Naive thymus-derived CD8-positive, alpha-beta T cell (primary cell): ENCODE measurements around the gene IL27RA. TPM values are rescaled to one million over a fixed set of nuclear protein-coding genes. Genes with fewer than 3 reads are reported as not detected.
A peak's percentile ranks its signal among the peaks of the same experiment; 100 is the strongest.

ENCODE experiments used
- ATAC-seq, 2 donors: fragments of 150-1000 bp; cut with Tn5 transposase in 1 of 2; sonication (Bioruptor Pico), chemical (Tn5 transposase) in 1 of 2; 1 replicate in 1 of 2; 2 replicates in 1 of 2; pipeline ENCODE4 v1.10.0; 2021; ENCODE audit warnings: mild to moderate bottlenecking in 2 of 2, moderate library complexity in 2 of 2
- POLR2A ChIA-PET: fragments of 350-600 bp; sonication (Branson Sonifier 250); formaldehyde crosslinking; loops from one replicate; lab custom pipeline; 2021; ENCODE audit warnings: antibody characterized with exemption; lab: Charles Lee
- DNase-seq, 10 donors: peaks; one replicate each; pipeline versions ENCODE4 v3.0.0 to v3.0.0-alpha.2; 2020 to 2022
- H3K27ac Mint-ChIP-seq, 10 donors: one replicate each; pipeline ENCODE4 v1.8.0; 2020 to 2022; ENCODE audit warnings: mild to moderate bottlenecking in 10 of 10, mixed read lengths in 10 of 10, moderate library complexity in 4 of 10, inconsistent platforms in 1 of 10
- H3K27me3 Mint-ChIP-seq, 5 donors: one replicate each; pipeline ENCODE4 v1.8.0; 2021 to 2022; ENCODE audit warnings: mixed read lengths in 5 of 5
- H3K36me3 Mint-ChIP-seq, 3 donors: one replicate each; pipeline ENCODE4 v1.8.0; 2020 to 2022; ENCODE audit warnings: mixed read lengths in 3 of 3, mild to moderate bottlenecking in 2 of 3, inconsistent platforms in 1 of 3
- H3K4me1 Mint-ChIP-seq, 4 donors: one replicate each; pipeline ENCODE4 v1.8.0; 2021 to 2022; ENCODE audit warnings: mixed read lengths in 4 of 4
- H3K4me3 Mint-ChIP-seq, 10 donors: one replicate each; pipeline ENCODE4 v1.8.0; 2020 to 2022; ENCODE audit warnings: mild to moderate bottlenecking in 10 of 10, mixed read lengths in 10 of 10, moderate library complexity in 6 of 10, inconsistent platforms in 1 of 10
- H3K9me3 Mint-ChIP-seq, 9 donors: one replicate each; pipeline ENCODE4 v1.8.0; 2020 to 2022; ENCODE audit warnings: mixed read lengths in 9 of 9, mild to moderate bottlenecking in 3 of 9, inconsistent platforms in 1 of 9, moderate library complexity in 1 of 9
- polyA plus RNA-seq, 3 donors: library from polyadenylated mRNA; unstranded; fragments of 300-500 nt; fragmentation: Illumina TruSeq; gene quantifications; one replicate each; pipeline ENCODE4 v1.2.3, GENCODE V29; 2021
- total RNA-seq, 8 experiments: library from RNA in 2 of 8; stranded (reverse) in 2 of 8; gene quantifications; one replicate each; pipeline ENCODE4 v1.2.3 and lab custom pipeline; 2021 to 2026

The IL27RA gene
- total and polyA plus RNA-seq, 5 experiments from 2014 or later = 54.2 to 91.2 (median 54.7) TPM

- no peak for DNase-seq
- POLR2A ChIA-PET = interaction anchor here (0.8 kb wide), 1 partner anchor 259 kb away, joined by 3 read pairs; the partner anchor contains the start of gene ZSWIM4
- Mint-ChIP-seq H3K4me1 (peaks cover 10 to 25% (median 19%) of the 10 kb centered on the region in 4 donors), H3K4me3 (no peak overlapping the region), H3K27me3 (peaks cover 9 to 20% (median 12%) of the 10 kb centered on the region in 5 donors), H3K9me3 (peaks cover 0 to 2% (median 0%) of the 10 kb centered on the region in 9 donors), H3K27ac (peak overlapping the region in 7 of 10 donors; percentile 40 to 84 (median 60)), H3K36me3 (peaks cover 0 to 50% (median 19%) of the 10 kb centered on the region in 3 donors)
- no peak for ATAC-seq
These were observed 22.5 kb downstream of the IL27RA start for GRCh38 chr19:14054099-14054498.

DNA sequence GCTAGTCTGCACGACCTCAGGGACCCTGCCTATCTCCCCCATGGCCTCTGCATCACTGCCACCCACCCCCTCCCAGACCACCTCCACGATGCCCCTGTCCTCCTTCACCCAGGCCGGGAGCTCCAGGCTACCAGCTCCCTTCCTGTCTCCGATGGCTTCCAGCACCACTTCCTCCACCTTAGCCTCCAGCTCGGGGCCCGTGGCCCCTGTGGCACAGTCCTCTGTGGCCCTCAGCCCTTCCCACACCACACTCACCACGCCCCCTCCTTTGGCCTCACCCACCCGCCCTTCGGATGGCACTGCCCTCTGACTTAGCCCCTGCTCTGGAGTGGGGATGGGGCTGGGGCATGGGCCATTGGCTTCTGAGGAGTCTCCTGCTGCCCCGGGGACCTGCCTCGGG lies 23.2 kb downstream of the IL27RA start:
- H3K9me3 Mint-ChIP-seq = peaks cover 0 to 2% (median 0%) of the 10 kb centered on the region in 9 donors
- ATAC-seq (peak in 1 of 2 donors; percentile 11), DNase-seq (no peak)
- peaks cover 9 to 24% (median 16%) of the 10 kb centered on the region in 5 donors for H3K27me3 Mint-ChIP-seq
- H3K27ac Mint-ChIP-seq = no peak overlapping the region
- POLR2A ChIA-PET = interaction anchor here (0.6 to 0.8 kb wide), 2 partner anchors 176 to 260 kb away, joined by 3 read pairs; partner anchors contain the start of gene ZSWIM4
- H3K36me3 Mint-ChIP-seq = peaks cover 0 to 45% (median 19%) of the 10 kb centered on the region in 3 donors
- H3K4me1 Mint-ChIP-seq = peaks cover 10 to 27% (median 19%) of the 10 kb centered on the region in 4 donors
- H3K4me3 Mint-ChIP-seq = no peak overlapping the region

- peaks cover 10 to 28% (median 20%) of the 10 kb centered on the region in 4 donors for H3K4me1 Mint-ChIP-seq
- POLR2A ChIA-PET = interaction anchor here (0.7 kb wide), 1 partner anchor 10 kb away, joined by 3 read pairs; no protein-coding TSS in a partner anchor
- H3K9me3 Mint-ChIP-seq = peaks cover 0 to 2% (median 0%) of the 10 kb centered on the region in 9 donors
- H3K27ac Mint-ChIP-seq = peak overlapping the region in 3 of 10 donors; percentile 26 to 68 (median 37)
- DNase-seq (no peak), ATAC-seq (no peak)
- peaks cover 0 to 38% (median 17%) of the 10 kb centered on the region in 3 donors for H3K36me3 Mint-ChIP-seq
- H3K4me3 Mint-ChIP-seq = no peak overlapping the region
- peaks cover 14 to 30% (median 18%) of the 10 kb centered on the region in 5 donors for H3K27me3 Mint-ChIP-seq
These were observed 23.8 kb downstream of the IL27RA start for GRCh38 chr19:14055396-14055795.

GRCh38 chr19:14056069-14056666 lies 24.6 kb downstream of the IL27RA start:
- H3K27me3 Mint-ChIP-seq = peaks cover 16 to 38% (median 21%) of the 10 kb centered on the region in 5 donors
- H3K4me1 Mint-ChIP-seq = peaks cover 10 to 28% (median 20%) of the 10 kb centered on the region in 4 donors
- peaks cover 0 to 30% (median 16%) of the 10 kb centered on the region in 3 donors for H3K36me3 Mint-ChIP-seq
- peak overlapping the region in 1 of 10 donors; percentile 3 for H3K4me3 Mint-ChIP-seq
- ATAC-seq = no peak
- POLR2A ChIA-PET = interaction anchor here (0.7 to 1.1 kb wide), 2 partner anchors 10 to 25 kb away, joined by 3 to 4 read pairs; partner anchors contain the start of gene IL27RA
- H3K9me3 Mint-ChIP-seq = peaks cover 0 to 2% (median 0%) of the 10 kb centered on the region in 9 donors
- H3K27ac Mint-ChIP-seq = no peak overlapping the region
- no peak for DNase-seq

DNA sequence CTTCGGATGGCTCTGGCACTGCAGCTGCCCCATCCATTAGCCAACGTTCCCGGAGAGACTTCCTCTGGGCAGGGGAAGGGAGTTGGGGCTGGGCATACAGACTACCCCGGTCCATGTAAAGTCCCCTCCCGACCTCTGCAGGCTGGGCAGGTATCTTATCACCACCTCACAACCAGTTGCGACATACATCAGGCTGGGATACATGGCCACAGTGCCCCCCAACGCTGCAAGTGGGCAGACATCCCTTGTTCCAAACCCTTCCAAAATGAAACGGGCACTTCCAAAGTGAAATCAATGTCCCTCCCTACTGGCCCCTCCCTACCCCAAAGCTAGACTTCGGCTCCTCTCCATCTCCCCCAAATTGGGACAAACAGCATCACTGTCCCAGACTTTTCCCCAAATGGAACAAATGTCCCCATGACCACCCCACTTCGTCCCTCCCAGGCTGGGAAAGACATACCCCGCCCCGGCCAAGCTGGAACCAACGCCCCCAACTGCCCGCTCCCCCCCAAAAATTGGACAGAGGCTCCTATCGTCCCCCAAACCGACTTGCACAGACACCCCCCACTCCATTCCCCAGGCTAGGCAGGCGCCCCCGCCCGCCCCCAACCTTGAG lies 25.3 kb downstream of the IL27RA start:
- no peak for ATAC-seq
- DNase-seq = no peak
- Mint-ChIP-seq H3K4me3 (peak overlapping the region; percentile 14 to 69 (median 51)), H3K27ac (peak overlapping the region in 1 of 10 donors; percentile 68), H3K9me3 (peaks cover 0 to 2% (median 0%) of the 10 kb centered on the region in 9 donors), H3K4me1 (peaks cover 10 to 28% (median 20%) of the 10 kb centered on the region in 4 donors), H3K27me3 (peaks cover 18 to 43% (median 24%) of the 10 kb centered on the region in 5 donors), H3K36me3 (peaks cover 0 to 27% (median 12%) of the 10 kb centered on the region in 3 donors)
- POLR2A ChIA-PET = interaction anchor here (0.8 to 1.1 kb wide), 2 partner anchors 12 to 26 kb away, joined by 3 to 4 read pairs; partner anchors contain the start of gene IL27RA

- H3K9me3 Mint-ChIP-seq = no peaks in the 10 kb centered on the region
- H3K36me3 Mint-ChIP-seq = peaks cover 0 to 12% (median 0%) of the 10 kb centered on the region in 3 donors
- peaks cover 18 to 43% (median 24%) of the 10 kb centered on the region in 5 donors for H3K27me3 Mint-ChIP-seq
- peaks cover 10 to 28% (median 20%) of the 10 kb centered on the region in 4 donors for H3K4me1 Mint-ChIP-seq
- peak overlapping the region in 3 of 10 donors; percentile 13 to 69 (median 27) for H3K27ac Mint-ChIP-seq
- ATAC-seq (peak in 1 of 2 donors; percentile 62), DNase-seq (no peak)
- peak overlapping the region; percentile 27 to 83 (median 60) for H3K4me3 Mint-ChIP-seq
- POLR2A ChIA-PET = interaction anchor here (0.5 to 1.5 kb wide), 4 partner anchors 11 to 88 kb away, joined by 3 to 5 read pairs (median 4); no protein-coding TSS in a partner anchor
These were observed 26.9 kb downstream of the IL27RA start for GRCh38 chr19:14058182-14059092.

GRCh38 chr19:14059093-14059480 lies 27.5 kb downstream of the IL27RA start:
- POLR2A ChIA-PET = interaction anchor here (0.5 to 1.5 kb wide), 4 partner anchors 12 to 29 kb away, joined by 3 to 5 read pairs (median 4); no protein-coding TSS in a partner anchor
- ATAC-seq = peak in 1 of 2 donors; percentile 52
- H3K4me3 Mint-ChIP-seq = peak overlapping the region in 9 of 10 donors; percentile 26 to 83 (median 55)
- H3K27me3 Mint-ChIP-seq = peaks cover 18 to 43% (median 24%) of the 10 kb centered on the region in 5 donors
- peaks cover 10 to 28% (median 18%) of the 10 kb centered on the region in 4 donors for H3K4me1 Mint-ChIP-seq
- peaks cover 0 to 9% (median 0%) of the 10 kb centered on the region in 3 donors for H3K36me3 Mint-ChIP-seq
- no peaks in the 10 kb centered on the region for H3K9me3 Mint-ChIP-seq
- peak in 9 of 10 donors; percentile 21 to 60 (median 48) for DNase-seq
- H3K27ac Mint-ChIP-seq = peak overlapping the region in 1 of 10 donors; percentile 27

DNA sequence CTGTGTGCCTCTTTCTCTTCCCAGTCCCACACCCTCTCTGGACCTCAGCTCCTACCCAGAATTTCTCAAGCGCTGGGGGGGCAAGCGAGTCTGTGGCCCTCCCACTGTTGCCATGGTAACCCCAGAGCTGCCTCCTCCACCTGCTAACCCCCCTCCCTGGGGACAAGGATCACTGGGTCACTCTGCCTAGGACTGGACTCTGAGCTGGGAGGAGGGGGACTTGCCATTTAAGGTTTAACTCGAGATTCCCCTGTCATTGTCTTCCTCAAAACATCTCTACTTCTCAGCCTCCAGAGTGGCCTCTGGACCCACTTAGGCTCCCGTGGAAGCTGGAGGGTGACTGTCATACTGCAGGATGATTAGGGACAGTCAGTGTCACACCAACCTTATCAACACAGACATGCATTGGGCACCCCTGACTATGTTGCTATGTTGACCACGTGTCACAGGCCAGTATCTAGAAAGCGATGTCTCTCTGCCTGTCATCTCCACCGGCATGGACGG lies 28.1 kb downstream of the IL27RA start:
- H3K36me3 Mint-ChIP-seq = peaks cover 0 to 3% (median 0%) of the 10 kb centered on the region in 3 donors
- no peaks in the 10 kb centered on the region for H3K9me3 Mint-ChIP-seq
- H3K27ac Mint-ChIP-seq = no peak overlapping the region
- H3K4me3 Mint-ChIP-seq = peak overlapping the region in 1 of 10 donors; percentile 30
- POLR2A ChIA-PET = interaction anchor here (1.2 to 1.5 kb wide), 2 partner anchors 28 to 29 kb away, joined by 3 to 4 read pairs; no protein-coding TSS in a partner anchor
- DNase-seq (no peak), ATAC-seq (no peak)
- peaks cover 10 to 26% (median 16%) of the 10 kb centered on the region in 4 donors for H3K4me1 Mint-ChIP-seq
- H3K27me3 Mint-ChIP-seq = peaks cover 18 to 43% (median 24%) of the 10 kb centered on the region in 5 donors

DNA sequence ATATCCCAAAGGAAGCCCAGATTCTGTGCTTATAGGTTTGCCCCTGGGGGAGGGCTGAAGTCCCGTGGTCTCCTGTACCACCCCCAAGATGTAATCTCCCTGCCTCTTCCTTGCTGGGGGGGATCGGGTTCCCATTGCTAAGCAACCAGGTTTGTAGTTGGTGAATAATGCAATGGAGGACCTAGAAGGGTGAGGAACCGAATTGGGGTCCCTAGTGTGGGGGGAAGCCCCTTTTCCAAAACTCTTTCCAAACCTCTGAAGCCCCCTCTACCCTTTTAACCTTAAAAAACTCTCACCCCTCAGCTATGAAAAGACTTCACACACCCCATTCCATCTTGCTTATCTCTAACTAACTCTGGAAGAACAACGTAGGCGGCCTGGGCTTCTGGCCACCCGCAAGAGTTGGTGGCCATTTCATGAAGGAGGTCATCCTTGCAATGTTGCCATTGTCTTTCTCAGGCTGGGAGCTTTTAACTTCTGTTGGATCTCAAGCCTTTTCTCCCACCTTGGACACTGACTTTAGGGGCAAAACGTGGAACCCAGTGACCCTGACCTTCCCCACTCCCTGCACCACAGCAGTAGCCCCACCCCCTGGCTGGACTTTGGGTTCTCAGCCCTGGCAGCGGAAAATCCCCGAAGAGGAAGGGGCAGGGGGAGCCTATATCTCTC lies 29.7 kb downstream of the IL27RA start:
- Mint-ChIP-seq H3K36me3 (peaks cover 0 to 3% (median 0%) of the 10 kb centered on the region in 3 donors), H3K4me3 (no peak overlapping the region), H3K9me3 (no peaks in the 10 kb centered on the region), H3K4me1 (peaks cover 10 to 23% (median 14%) of the 10 kb centered on the region in 4 donors), H3K27ac (peak overlapping the region in 1 of 10 donors; percentile 35), H3K27me3 (peaks cover 18 to 43% (median 25%) of the 10 kb centered on the region in 5 donors)
- POLR2A ChIA-PET = no interaction called here
- DNase-seq (no peak), ATAC-seq (no peak)

DNA sequence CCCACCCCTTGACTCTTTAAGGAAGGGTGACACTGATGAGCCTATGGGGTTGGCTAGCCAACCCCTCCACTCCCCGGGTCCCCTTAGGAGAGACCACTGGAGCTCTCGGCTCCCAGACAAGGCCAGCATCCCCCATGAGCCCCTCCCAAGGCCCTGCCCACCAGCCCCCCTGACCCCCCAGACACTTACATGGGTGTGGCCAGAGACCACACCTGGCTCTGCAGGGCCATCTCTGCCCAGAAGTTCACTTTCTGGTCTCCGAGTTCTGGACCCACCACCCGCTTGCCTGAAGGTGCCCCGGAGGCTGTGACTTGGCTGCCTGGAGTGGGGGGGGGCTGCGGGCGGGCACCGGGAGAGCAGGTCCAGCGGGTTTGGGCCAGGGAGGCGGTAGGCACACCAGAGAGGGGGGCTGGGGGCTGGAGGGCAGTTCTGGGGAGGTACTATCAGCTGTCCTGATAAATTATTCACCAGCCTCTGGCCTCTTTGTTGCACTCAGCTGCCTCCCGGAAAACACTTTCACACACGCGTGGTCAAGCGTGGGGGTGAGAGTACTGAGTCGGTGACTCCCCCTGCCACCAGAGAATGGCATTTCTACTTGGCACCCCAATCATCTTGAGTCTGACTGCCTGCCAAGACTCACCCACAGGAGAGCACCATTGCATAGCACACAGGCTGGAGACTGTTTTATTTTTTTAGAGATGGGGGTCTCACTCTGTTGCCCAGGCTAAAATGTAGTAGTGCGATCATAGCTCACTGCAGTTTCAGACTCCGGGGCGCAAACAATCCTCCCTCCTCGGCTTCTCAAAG lies 30.4 kb downstream of the IL27RA start, which contains the start of gene PALM3:
Gene PALM3, minus strand, starts transcription at position 326 of the 807 bp plus-strand sequence. Its CDS starts 96 bp downstream, at position 230.
- ATAC-seq (no peak), DNase-seq (no peak)
- peak within 1 kb of the TSS in 1 of 10 donors; percentile 35 for H3K27ac Mint-ChIP-seq
- POLR2A ChIA-PET = no interaction called here
- H3K36me3 Mint-ChIP-seq = peaks cover 0 to 3% (median 0%) of the 10 kb centered on the region in 3 donors
- no peak within 1 kb of the TSS for H3K4me3 Mint-ChIP-seq
- peaks cover 18 to 41% (median 24%) of the 10 kb centered on the region in 5 donors for H3K27me3 Mint-ChIP-seq
- H3K4me1 Mint-ChIP-seq = peaks cover 7 to 21% (median 15%) of the 10 kb centered on the region in 4 donors
- H3K9me3 Mint-ChIP-seq = no peaks in the 10 kb centered on the region
